H9 (cell line): ENCODE measurements around the gene BCAS1. TPM values are rescaled to one million over a fixed set of nuclear protein-coding genes. Genes with fewer than 3 reads are reported as not detected.

ENCODE experiments used
- DNase-seq: peaks from one replicate; pipeline ENCODE4 v3.0.0-alpha.2; 2017
- H2AFZ ChIP-seq: one replicate; pipeline ENCODE4 v1.6.1; 2013; ENCODE audit warnings: mild to moderate bottlenecking, low read length, control low read depth, moderate library complexity
- H2AK5ac ChIP-seq: 2 replicates; pipeline ENCODE4 v1.6.1; 2013; ENCODE audit warnings: low read length, control low read depth, mixed read lengths; ENCODE audit not compliant: insufficient read length
- H2BK120ac ChIP-seq: one replicate; pipeline ENCODE4 v1.6.1; 2013; ENCODE audit warnings: low read depth, mild to moderate bottlenecking, low read length, control low read depth, inconsistent platforms; ENCODE audit not compliant: poor library complexity, severe bottlenecking
- H2BK12ac ChIP-seq: 2 replicates; pipeline ENCODE4 v1.6.1; 2013; ENCODE audit warnings: low read length, control low read depth, mixed read lengths, low read depth; ENCODE audit not compliant: insufficient read length
- H2BK15ac ChIP-seq: 2 replicates; pipeline ENCODE4 v1.6.1; 2013; ENCODE audit warnings: low read depth, low read length, control low read depth
- H2BK20ac ChIP-seq: one replicate; pipeline ENCODE4 v1.6.1; 2013; ENCODE audit warnings: low read depth, mild to moderate bottlenecking, low read length, control low read depth, inconsistent platforms; ENCODE audit not compliant: poor library complexity, severe bottlenecking
- H2BK5ac ChIP-seq: 2 replicates; pipeline ENCODE4 v1.6.1; 2013; ENCODE audit warnings: low read length, control low read depth, mixed read lengths; ENCODE audit not compliant: insufficient read length
- H3K14ac ChIP-seq: 2 replicates; pipeline ENCODE4 v1.6.1; 2013; ENCODE audit warnings: low read length, control low read depth; ENCODE audit not compliant: insufficient read depth
- H3K18ac ChIP-seq: 2 replicates; pipeline ENCODE4 v1.6.1; 2013; ENCODE audit warnings: low read depth, mild to moderate bottlenecking, mixed read lengths, low read length, control low read depth; ENCODE audit not compliant: insufficient read length
- H3K23ac ChIP-seq: 2 replicates; pipeline ENCODE4 v1.6.1; 2013; ENCODE audit warnings: low read length, control low read depth, mixed read lengths, low read depth; ENCODE audit not compliant: insufficient read length
- H3K23me2 ChIP-seq: 2 replicates; pipeline ENCODE4 v1.6.1; 2013; ENCODE audit warnings: low read depth, mild to moderate bottlenecking, mixed read lengths, low read length, control low read depth; ENCODE audit not compliant: insufficient read length, poor library complexity, severe bottlenecking
- H3K27ac ChIP-seq: 2 replicates; pipeline ENCODE4 v1.5.1; 2013; ENCODE audit warnings: low read length, control low read depth, mixed read lengths, low read depth; ENCODE audit not compliant: insufficient read length
- H3K27me3 ChIP-seq: 2 replicates; pipeline ENCODE4 v1.6.1; 2013; ENCODE audit warnings: low read length, control low read depth, inconsistent platforms; ENCODE audit not compliant: insufficient read depth
- H3K4ac ChIP-seq: 2 replicates; pipeline ENCODE4 v1.6.1; 2013; ENCODE audit warnings: low read depth, mild to moderate bottlenecking, control low read depth, inconsistent platforms, low read length, moderate library complexity
- H3K4me1 ChIP-seq: 2 replicates; pipeline ENCODE4 v1.6.1; 2013; ENCODE audit warnings: low read length, control low read depth, inconsistent platforms; ENCODE audit not compliant: insufficient read depth
- H3K4me2 ChIP-seq: 2 replicates; pipeline ENCODE4 v1.6.1; 2013; ENCODE audit warnings: low read length, control low read depth, mixed read lengths; ENCODE audit not compliant: insufficient read length, insufficient read depth
- H3K56ac ChIP-seq: 2 replicates; pipeline ENCODE4 v1.6.1; 2013; ENCODE audit warnings: low read depth, mild to moderate bottlenecking, mixed read lengths, low read length, control low read depth; ENCODE audit not compliant: insufficient read length
- H3K79me1 ChIP-seq: 2 replicates; pipeline ENCODE4 v1.6.1; 2013; ENCODE audit warnings: low read depth, mild to moderate bottlenecking, moderate library complexity, low read length, control low read depth, inconsistent platforms; ENCODE audit not compliant: insufficient read depth, poor library complexity, severe bottlenecking
- H3K79me2 ChIP-seq: 2 replicates; pipeline ENCODE4 v1.6.1; 2013; ENCODE audit warnings: low read length, control low read depth, inconsistent platforms; ENCODE audit not compliant: insufficient read depth
- H3K9ac ChIP-seq: 2 replicates; pipeline ENCODE4 v1.6.1; 2013; ENCODE audit warnings: low read length, control low read depth, mixed read lengths; ENCODE audit not compliant: insufficient read length; ENCODE audit errors: extremely low read depth
- H3K9me3 ChIP-seq: one replicate; pipeline ENCODE4 v1.6.1; 2013; ENCODE audit warnings: low read depth, low read length, inconsistent platforms; ENCODE audit not compliant: control insufficient read depth
- H3T11ph ChIP-seq: one replicate; pipeline ENCODE4 v1.6.1; 2013; ENCODE audit warnings: mild to moderate bottlenecking, low read length, control low read depth, inconsistent platforms
- H4K20me1 ChIP-seq: one replicate; pipeline ENCODE4 v1.6.1; 2013; ENCODE audit not compliant: control insufficient read depth, insufficient read length, insufficient read depth
- H4K5ac ChIP-seq: 2 replicates; pipeline ENCODE4 v1.6.1; 2013; ENCODE audit warnings: low read depth, mild to moderate bottlenecking, mixed read lengths, low read length, control low read depth; ENCODE audit not compliant: insufficient read length
- H4K8ac ChIP-seq: replicated peaks from 2 replicates; pipeline ENCODE4 v1.6.1; 2013; ENCODE audit warnings: low read length, control low read depth, mixed read lengths, low read depth; ENCODE audit not compliant: insufficient read length
- H4K91ac ChIP-seq: 2 replicates; pipeline ENCODE4 v1.6.1; 2013; ENCODE audit warnings: low read depth, mild to moderate bottlenecking, moderate library complexity, mixed read lengths, low read length, control low read depth; ENCODE audit not compliant: insufficient read length
- H3K27ac Mint-ChIP-seq, 3 experiments: 2 replicates in 2 of 3; 3 replicates in 1 of 3; pipeline ENCODE4 v1.8.0; 2020 to 2021; ENCODE audit warnings: mixed read lengths in 3 of 3, mild to moderate bottlenecking in 1 of 3, moderate library complexity in 1 of 3
- H3K27me3 Mint-ChIP-seq: 2 replicates; pipeline ENCODE4 v1.8.0; 2021; ENCODE audit warnings: low read depth, mild to moderate bottlenecking, moderate library complexity, mixed read lengths
- H3K36me3 Mint-ChIP-seq, 3 experiments: 2 replicates in 2 of 3; 3 replicates in 1 of 3; pipeline ENCODE4 v1.8.0; 2020 to 2021; ENCODE audit warnings: low read depth in 3 of 3, mixed read lengths in 3 of 3; ENCODE audit not compliant: insufficient read depth in 1 of 3
- H3K4me1 Mint-ChIP-seq, 2 experiments: 2 replicates each; pipeline ENCODE4 v1.8.0; 2020; ENCODE audit warnings: mixed read lengths in 2 of 2
- H3K4me3 Mint-ChIP-seq, 2 experiments: 2 replicates in 1 of 2; 3 replicates in 1 of 2; pipeline ENCODE4 v1.8.0; 2020 to 2021; ENCODE audit warnings: mild to moderate bottlenecking in 2 of 2, mixed read lengths in 2 of 2, moderate library complexity in 1 of 2
- H3K9me3 Mint-ChIP-seq, 2 experiments: 2 replicates in 1 of 2; 3 replicates in 1 of 2; pipeline ENCODE4 v1.8.0; 2020; ENCODE audit warnings: mild to moderate bottlenecking in 2 of 2, mixed read lengths in 2 of 2, moderate library complexity in 1 of 2
- CTCF ChIP-seq: fragments of 200-600 bp; sonication (generic); conservative IDR thresholded peaks from 3 replicates; pipeline ENCODE4 v1.8.0; 2021; ENCODE audit warnings: antibody characterized with exemption, mild to moderate bottlenecking
- WGBS: extraction: QIAGEN DNeasy Blood & Tissue Kit; methylation state at CpG from one replicate; pipeline ENCODE4 v1.1.7; 2013; ENCODE audit warnings: missing lambda C conversion rate, low lambda C conversion rate, mixed read lengths; ENCODE audit not compliant: insufficient read length; ENCODE audit errors: extremely low coverage; 5-methylcytosine and 5-hydroxymethylcytosine counted together
- total RNA-seq: library from RNA; stranded (reverse); gene quantifications from 2 replicates; pipeline ENCODE4 v1.2.1, GENCODE V29; 2021

Gene BCAS1
- total RNA-seq, 1 experiment from 2014 or later, result 0.15 TPM

DNA sequence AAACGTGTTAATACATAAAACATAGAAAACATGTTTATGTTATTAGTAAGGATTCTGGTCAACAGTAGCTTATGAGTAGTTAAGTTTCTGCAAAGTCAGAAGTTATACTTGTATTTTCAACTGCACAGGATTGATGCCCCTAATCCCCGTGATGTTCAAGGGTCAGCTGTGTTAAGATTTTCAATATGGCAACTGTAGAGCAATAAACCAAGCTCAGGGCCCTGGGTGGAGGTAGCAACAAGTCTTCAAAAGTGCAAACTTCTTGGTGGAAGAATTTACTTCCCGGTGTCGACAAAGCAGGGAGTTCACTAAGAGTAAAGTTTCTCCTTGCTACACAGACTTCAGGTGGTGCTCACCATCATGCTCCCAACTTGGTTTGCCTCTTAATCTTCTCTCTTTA, 4.1 kb upstream of the BCAS1 start:
- Histone ChIP-seq H3K79me2 (no peaks in the 10 kb centered on the region), H4K20me1 (no peaks in the 10 kb centered on the region), H4K8ac (no peak overlapping the region), H4K91ac (no peak overlapping the region), H3T11ph (no peak overlapping the region), H2BK5ac (no peak overlapping the region), H3K27ac (no peak overlapping the region), H3K9ac (no peak overlapping the region), H3K56ac (no peak overlapping the region), H3K4ac (no peak overlapping the region), H2BK120ac (no peak overlapping the region), H2BK20ac (no peak overlapping the region), H3K23ac (no peak overlapping the region), H3K14ac (no peak overlapping the region), H3K23me2 (no peaks in the 10 kb centered on the region), H3K4me1 (peaks cover 2% of the 10 kb centered on the region; the same call in 1 of the 2 replicates), H4K5ac (no peak overlapping the region), H2AFZ (no peak overlapping the region), H2BK15ac (no peak overlapping the region), H3K4me2 (no peak overlapping the region), H3K79me1 (no peaks in the 10 kb centered on the region), H2BK12ac (no peak overlapping the region), H2AK5ac (no peak overlapping the region), H3K18ac (no peak overlapping the region), H3K27me3 (no peaks in the 10 kb centered on the region), H3K9me3 (no peaks in the 10 kb centered on the region)
- Mint-ChIP-seq H3K4me1 (peaks cover 12 to 14% of the 10 kb centered on the region in 2 experiments), H3K27me3 (peaks cover 4% of the 10 kb centered on the region; the same call in 1 of the 2 replicates), H3K27ac (no peak overlapping the region), H3K4me3 (no peak overlapping the region), H3K36me3 (no peaks in the 10 kb centered on the region; a peak in 1 of 7 replicates), H3K9me3 (no peaks in the 10 kb centered on the region)
- WGBS, result no CpG with 5 or more reads among the region's 4 CpGs
- DNase-seq, result no peak
- TF ChIP-seq CTCF, result no peak
